ENCODE measurements around the gene ZNF280D.

ZNF280D gene

GRCh38 chr15:56744701-56745683, 11.7 kb upstream of the ZNF280D start:
- no peak for DNase-seq

GRCh38 chr15:56741541-56741940, 8.2 kb upstream of the ZNF280D start:
- no peak for DNase-seq

GRCh38 chr15:56739964-56740640, 6.8 kb upstream of the ZNF280D start:
- DNase-seq = no peak

- DNase-seq = no peak
Measured at GRCh38 chr15:56739474-56739873, 6.2 kb upstream of the ZNF280D start.

- no peak for DNase-seq
Measured at GRCh38 chr15:56737791-56738190, 4.5 kb upstream of the ZNF280D start.

GRCh38 chr15:56736881-56737707, 3.8 kb upstream of the ZNF280D start:
- DNase-seq = no peak

GRCh38 chr15:56736308-56736707, 3.0 kb upstream of the ZNF280D start:
- DNase-seq = no peak

- no peak for DNase-seq
Measured at GRCh38 chr15:56735589-56735988, 2.3 kb upstream of the ZNF280D start.

GRCh38 chr15:56734013-56734635, 815 bp upstream of the ZNF280D start:
- DNase-seq = no peak

GRCh38 chr15:56732886-56733135, 498 bp downstream of the ZNF280D start:
- DNase-seq = no peak

GRCh38 chr15:56732135-56732885, 999 bp downstream of the ZNF280D start:
- peak; percentile 39 for DNase-seq

GRCh38 chr15:56731548-56731947, 1.8 kb downstream of the ZNF280D start:
- no peak for DNase-seq

- DNase-seq = no peak
Measured at GRCh38 chr15:56729561-56729960, 3.7 kb downstream of the ZNF280D start.

GRCh38 chr15:56725386-56725785, 7.9 kb downstream of the ZNF280D start:
- no peak for DNase-seq

GRCh38 chr15:56724232-56724631, 9.1 kb downstream of the ZNF280D start:
- no peak for DNase-seq

GRCh38 chr15:56723787-56724186, 9.5 kb downstream of the ZNF280D start:
- no peak for DNase-seq

GRCh38 chr15:56719774-56720555, 13.3 kb downstream of the ZNF280D start:
- DNase-seq = no peak

- no peak for DNase-seq
Measured at GRCh38 chr15:56719021-56719612, 14.2 kb downstream of the ZNF280D start.

- no peak for DNase-seq
Measured at GRCh38 chr15:56718560-56718959, 14.7 kb downstream of the ZNF280D start.

GRCh38 chr15:56716334-56716733, 17.0 kb downstream of the ZNF280D start:
- no peak for DNase-seq

GRCh38 chr15:56715220-56715619, 18.1 kb downstream of the ZNF280D start:
- DNase-seq = no peak
